Panc1 (cell line): ENCODE data around the gene PRPF39. TPM values are rescaled to one million over a fixed set of nuclear protein-coding genes. Genes with fewer than 3 reads are reported as not detected.

Experiments used
- ATAC-seq: fragments of 200-7000 bp; cut with Tn5 transposase; 2 replicates; pipeline ENCODE4 v1.9.1; 2020; ENCODE audit warnings: mild to moderate bottlenecking, moderate library complexity
- Bru-seq: library from RNA; stranded (reverse); fragments of 400-500 nt; gene quantifications from one replicate; lab custom pipeline; 2021; lab: Mats Ljungman, UMichigan
- BruChase-seq, 2 experiments: library from RNA; stranded (reverse); fragments of 400-500 nt; gene quantifications; one replicate each; lab custom pipeline; 2021; lab: Mats Ljungman, UMichigan
- BruUV-seq: library from RNA; stranded (reverse); fragments of 400-500 nt; replicated peaks from 2 replicates; lab custom pipeline; 2021; lab: Mats Ljungman, UMichigan
- CTCF ChIA-PET: fragments of 300-600 bp; sonication (Branson Sonifier 250); formaldehyde crosslinking; loops from one replicate; lab custom pipeline; 2022; ENCODE audit warnings: antibody characterized with exemption; lab: Charles Lee
- POLR2A ChIA-PET: fragments of 300-600 bp; sonication (Branson Sonifier 250); formaldehyde crosslinking; loops from one replicate; lab custom pipeline; 2022; ENCODE audit warnings: antibody characterized with exemption; lab: Charles Lee
- DNase-seq: peaks from one replicate; pipeline ENCODE4 v3.0.0-alpha.2; 2010; ENCODE audit warnings: low read depth, low spot score
- H3K27ac ChIP-seq: 2 replicates; pipeline ENCODE4 v1.5.1; 2011; ENCODE audit warnings: mild to moderate bottlenecking, low read length, inconsistent platforms
- H3K27me3 ChIP-seq: fragments of 200-500 bp; sonication (Bioruptor generic); 2 replicates; pipeline ENCODE4 v1.6.0; 2014; ENCODE audit warnings: low read length, inconsistent platforms; ENCODE audit not compliant: control insufficient read depth, insufficient read depth
- H3K36me3 ChIP-seq: fragments of 200-500 bp; sonication (Bioruptor generic); 2 replicates; pipeline ENCODE4 v1.5.1; 2014; ENCODE audit warnings: inconsistent platforms, mild to moderate bottlenecking, low read length, moderate library complexity; ENCODE audit not compliant: control insufficient read depth, insufficient read depth
- H3K4me1 ChIP-seq: 2 replicates; pipeline ENCODE4 v1.5.1; 2011; ENCODE audit warnings: inconsistent platforms, mild to moderate bottlenecking, low read length, moderate library complexity; ENCODE audit not compliant: control insufficient read depth, insufficient read depth
- H3K4me3 ChIP-seq, 2 experiments: 2 replicates each; pipeline ENCODE4 v1.5.1; 2011 to 2012; ENCODE audit warnings: low read depth in 2 of 2, low read length in 2 of 2, mild to moderate bottlenecking in 2 of 2, inconsistent platforms in 1 of 2, moderate library complexity in 1 of 2
- H3K9me3 ChIP-seq: fragments of 200-500 bp; sonication (Bioruptor generic); 2 replicates; pipeline ENCODE4 v1.5.1; 2014; ENCODE audit warnings: low read depth, mild to moderate bottlenecking, inconsistent platforms, low read length, moderate library complexity; ENCODE audit not compliant: control insufficient read depth, insufficient read depth
- POLR2AphosphoS5 ChIP-seq: IDR thresholded peaks from 2 replicates; pipeline ENCODE4 v1.6.1; 2012; ENCODE audit warnings: mild to moderate bottlenecking, low read depth, low read length, moderate library complexity
- REST ChIP-seq, 2 experiments: IDR thresholded peaks; 2 replicates each; pipeline ENCODE4 v1.6.1; 2011 to 2012; ENCODE audit warnings: low read depth in 2 of 2, control low read depth in 1 of 2, low read length in 1 of 2, mild to moderate bottlenecking in 1 of 2, moderate library complexity in 1 of 2; ENCODE audit not compliant: insufficient read depth in 1 of 2
- SIN3A ChIP-seq: IDR thresholded peaks from 2 replicates; pipeline ENCODE4 v1.6.1; 2012; ENCODE audit warnings: low read depth, mild to moderate bottlenecking, low read length, moderate library complexity, borderline replicate concordance; ENCODE audit not compliant: insufficient read depth
- TCF7L2 ChIP-seq: IDR thresholded peaks from 2 replicates; pipeline ENCODE4 v1.6.1; 2011; ENCODE audit warnings: mild to moderate bottlenecking, low read depth, low read length, inconsistent platforms
- in situ Hi-C: cut with HindIII; loops from 2 replicates; pipeline ENCODE4 v1.10.0; 2016; ENCODE audit warnings: low sequenced_read_pairs, low pct_unique_long_range_greater_than_20kb
- intact Hi-C: fragments of 100-400 bp; cut with micrococcal nuclease; formaldehyde crosslinking; loops from one replicate; pipeline ENCODE4 v1.10.0; 2022; ENCODE audit not compliant: unreplicated experiment
- long read RNA-seq: library from polyadenylated mRNA; unstranded; transcript quantifications from one replicate; pipeline ENCODE4 v2.0.0, GENCODE V29; 2021; ENCODE audit not compliant: unreplicated experiment
- polyA plus RNA-seq: library from polyadenylated mRNA; unstranded; fragments of >200 nt; gene quantifications from one replicate; pipeline ENCODE4 v1.2.1, GENCODE V29; 2012; ENCODE audit warnings: missing spikeins; ENCODE audit not compliant: insufficient read length
- total RNA-seq: library from RNA; stranded (reverse); gene quantifications from one replicate; pipeline ENCODE4 v1.2.1, GENCODE V29; 2021; ENCODE audit not compliant: unreplicated experiment
- TF ChIP-seq, protein P1 (sequence below): fragments of 450-650 bp; IDR thresholded peaks from 2 replicates; pipeline ENCODE4 v1.5.1; 2017; ENCODE audit warnings: mild to moderate bottlenecking

The PRPF39 gene
- total RNA-seq (30.7 TPM), Bru-seq, nascent RNA (percentile 87 among the genes with signal in this experiment), BruChase-seq, experiment 1, labeled RNA remaining after a 2-hour chase (percentile 87 among the genes with signal in this experiment), BruChase-seq, experiment 2, labeled RNA remaining after a 6-hour chase (percentile 85 among the genes with signal in this experiment)
- polyA plus RNA-seq, result 17.4 TPM
- long read RNA-seq, transcript PRPF39-201 (14 exons, 2,868 nt), result major isoform, 19 of 44 reads
- long read RNA-seq, partial matches to known transcripts, result 6 of 44 reads
- long read RNA-seq, other reads (novel, unspliced or antisense), result 17 of 44 reads

DNA sequence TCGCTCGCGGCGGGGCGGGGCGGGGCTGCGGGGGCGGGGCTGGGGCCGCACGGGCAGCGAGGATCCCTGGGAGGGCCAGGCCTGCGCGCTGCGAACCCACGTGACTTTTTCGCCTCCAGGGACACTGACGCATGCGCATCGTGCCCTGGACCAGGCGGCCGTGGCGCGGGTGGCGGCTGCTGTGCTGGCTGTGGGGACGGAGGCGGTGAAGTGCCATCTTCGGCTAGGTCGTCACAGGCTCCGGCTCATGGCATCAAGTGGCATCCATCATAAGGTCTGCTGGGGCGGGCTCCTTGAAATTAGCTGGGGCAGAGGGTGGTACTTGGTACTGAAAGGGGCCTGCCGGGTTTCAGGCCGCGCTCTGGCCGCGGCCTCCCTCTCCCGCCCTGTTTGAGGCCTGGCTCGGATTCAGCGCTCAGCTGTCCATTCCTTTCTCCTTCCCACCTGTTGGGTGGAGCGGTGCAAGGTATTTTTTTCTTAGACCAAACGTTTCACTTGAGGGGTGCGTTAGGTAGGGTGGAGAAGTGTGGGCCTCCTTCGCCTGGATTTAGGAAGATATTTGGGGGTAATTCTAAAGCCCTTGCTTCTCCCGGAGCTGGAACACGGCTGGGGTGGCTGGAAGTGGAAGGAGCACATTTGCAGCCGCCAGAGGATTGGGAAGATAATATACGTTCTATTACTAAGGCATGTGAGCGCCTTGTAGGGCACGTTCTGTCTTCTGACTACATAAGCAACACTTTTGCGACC lies at the start of gene PRPF39:
Gene PRPF39 (plus strand): TSS at position 141 of the 747 bp plus-strand sequence. CDS start 11,124 bp downstream, outside the sequence.
- intact Hi-C loops, result no loop called here

DNA sequence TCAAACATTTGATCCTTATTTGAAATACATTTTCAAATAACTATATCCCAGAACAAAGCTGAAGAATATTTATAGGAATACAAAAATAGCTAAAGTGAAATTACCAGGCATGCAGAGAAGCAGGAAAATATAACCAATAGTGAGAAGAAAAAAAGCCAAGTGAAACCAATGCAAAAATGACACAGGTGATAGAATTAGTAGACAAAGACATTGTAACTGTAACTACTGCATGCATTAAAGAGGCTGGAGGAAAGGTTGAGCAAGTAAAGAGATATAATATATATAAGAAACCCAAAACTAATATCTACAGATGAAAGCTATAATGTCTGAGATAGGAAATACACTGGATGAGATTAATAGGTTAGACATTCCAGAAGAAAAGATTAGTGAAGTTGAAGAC lies 49.2 kb upstream of the PRPF39 start:
- Histone ChIP-seq H3K27ac (no peak overlapping the region), H3K9me3 (no peaks in the 10 kb centered on the region), H3K27me3 (no peaks in the 10 kb centered on the region), H3K36me3 (no peaks in the 10 kb centered on the region), H3K4me1 (no peaks in the 10 kb centered on the region), H3K4me3 (no peak overlapping the region)
- ATAC-seq, result no peak
- POLR2A ChIA-PET, result no interaction called here
- CTCF ChIA-PET, result no interaction called here
- TF ChIP-seq TCF7L2, result no peak
- DNase-seq, result no peak
- intact Hi-C loops (no loop called here), in situ Hi-C loops (no loop called here)
- no TSS peak for BruUV-seq

More for the DNA sequence above, at the start of gene PRPF39:
- Histone ChIP-seq H3K27ac (peak within 1 kb of the TSS; percentile 94), H3K27me3 (no peaks in the 10 kb centered on the region), H3K9me3 (no peaks in the 10 kb centered on the region), H3K4me1 (peaks cover 8% of the 10 kb centered on the region), H3K4me3 (peak within 1 kb of the TSS; percentile 77 to 85), H3K36me3 (peaks cover 8% of the 10 kb centered on the region)
- in situ Hi-C loops, result no loop called here
- ATAC-seq, result peak; percentile 98
- DNase-seq, result peak; percentile 35
- CTCF ChIA-PET, result no interaction called here
- POLR2A ChIA-PET, result no interaction called here
- peak; percentile 84 for TF ChIP-seq POLR2AphosphoS5
- TF ChIP-seq SIN3A, result peak; percentile 58; the same call in 1 of the 2 replicates
- no peak for TF ChIP-seq REST (IDR thresholded peaks at IDR 0.05; ENCODE audit: insufficient read depth in 1 of 2, low read depth in 2 of 2, low read length in 1 of 2)
- TF ChIP-seq, protein P1, sequence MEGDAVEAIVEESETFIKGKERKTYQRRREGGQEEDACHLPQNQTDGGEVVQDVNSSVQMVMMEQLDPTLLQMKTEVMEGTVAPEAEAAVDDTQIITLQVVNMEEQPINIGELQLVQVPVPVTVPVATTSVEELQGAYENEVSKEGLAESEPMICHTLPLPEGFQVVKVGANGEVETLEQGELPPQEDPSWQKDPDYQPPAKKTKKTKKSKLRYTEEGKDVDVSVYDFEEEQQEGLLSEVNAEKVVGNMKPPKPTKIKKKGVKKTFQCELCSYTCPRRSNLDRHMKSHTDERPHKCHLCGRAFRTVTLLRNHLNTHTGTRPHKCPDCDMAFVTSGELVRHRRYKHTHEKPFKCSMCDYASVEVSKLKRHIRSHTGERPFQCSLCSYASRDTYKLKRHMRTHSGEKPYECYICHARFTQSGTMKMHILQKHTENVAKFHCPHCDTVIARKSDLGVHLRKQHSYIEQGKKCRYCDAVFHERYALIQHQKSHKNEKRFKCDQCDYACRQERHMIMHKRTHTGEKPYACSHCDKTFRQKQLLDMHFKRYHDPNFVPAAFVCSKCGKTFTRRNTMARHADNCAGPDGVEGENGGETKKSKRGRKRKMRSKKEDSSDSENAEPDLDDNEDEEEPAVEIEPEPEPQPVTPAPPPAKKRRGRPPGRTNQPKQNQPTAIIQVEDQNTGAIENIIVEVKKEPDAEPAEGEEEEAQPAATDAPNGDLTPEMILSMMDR, result no peak
- no peak for TF ChIP-seq TCF7L2
- BruUV-seq, result no TSS peak

- H3K4me1 ChIP-seq, result no peaks in the 10 kb centered on the region
- no peaks in the 10 kb centered on the region for H3K9me3 ChIP-seq
- ATAC-seq, result no peak
- POLR2A ChIA-PET, result no interaction called here
- no peak overlapping the region for H3K27ac ChIP-seq
- no TSS peak for BruUV-seq
- CTCF ChIA-PET, result no interaction called here
- in situ Hi-C loops (no loop called here), intact Hi-C loops (no loop called here)
- DNase-seq, result no peak
- no peaks in the 10 kb centered on the region for H3K36me3 ChIP-seq
- TF ChIP-seq, protein P1, result no peak
- no peak for TF ChIP-seq TCF7L2
- TF ChIP-seq REST (IDR thresholded peaks at IDR 0.05; ENCODE audit: insufficient read depth in 1 of 2, low read depth in 2 of 2, low read length in 1 of 2), result no peak
- no peak for TF ChIP-seq SIN3A
- no peak for TF ChIP-seq POLR2AphosphoS5
- no peaks in the 10 kb centered on the region for H3K27me3 ChIP-seq
- H3K4me3 ChIP-seq, result no peak overlapping the region
These were observed 45.7 kb upstream of the PRPF39 start for GRCh38 chr14:45038256-45038655.
